Cortex of kidney (tissue), 1 donor: Measurements from ENCODE around the gene SMIM1.

Experiments used
- DNase-seq: peaks from one replicate; lab custom pipeline; 2025; lab: John Stamatoyannopoulos, UW

SMIM1 gene

DNA sequence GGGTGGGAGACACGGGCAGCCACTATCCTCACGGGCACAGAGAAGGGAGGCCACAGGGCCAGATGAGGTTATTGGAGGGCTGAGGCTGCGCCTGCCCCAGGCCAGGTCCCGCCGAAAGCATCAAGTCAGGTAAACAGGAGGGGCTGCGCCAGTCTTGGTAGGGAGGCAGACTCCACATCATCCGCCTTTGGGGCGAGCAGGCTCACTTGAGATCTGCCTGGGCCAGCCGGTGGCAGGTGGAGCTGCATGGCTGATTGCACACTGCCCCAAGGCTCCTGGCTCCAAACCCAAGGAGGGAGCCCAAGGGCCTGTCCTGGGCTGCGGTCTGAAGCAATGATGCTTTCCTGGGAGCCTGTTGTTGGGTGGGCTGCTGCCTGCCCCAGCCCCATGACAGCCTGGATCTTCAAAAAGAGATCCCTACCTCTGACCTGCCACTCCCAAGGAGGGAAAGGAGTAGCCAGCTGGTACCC is 4.6 kb downstream of the SMIM1 start:
- no peak for DNase-seq

DNA sequence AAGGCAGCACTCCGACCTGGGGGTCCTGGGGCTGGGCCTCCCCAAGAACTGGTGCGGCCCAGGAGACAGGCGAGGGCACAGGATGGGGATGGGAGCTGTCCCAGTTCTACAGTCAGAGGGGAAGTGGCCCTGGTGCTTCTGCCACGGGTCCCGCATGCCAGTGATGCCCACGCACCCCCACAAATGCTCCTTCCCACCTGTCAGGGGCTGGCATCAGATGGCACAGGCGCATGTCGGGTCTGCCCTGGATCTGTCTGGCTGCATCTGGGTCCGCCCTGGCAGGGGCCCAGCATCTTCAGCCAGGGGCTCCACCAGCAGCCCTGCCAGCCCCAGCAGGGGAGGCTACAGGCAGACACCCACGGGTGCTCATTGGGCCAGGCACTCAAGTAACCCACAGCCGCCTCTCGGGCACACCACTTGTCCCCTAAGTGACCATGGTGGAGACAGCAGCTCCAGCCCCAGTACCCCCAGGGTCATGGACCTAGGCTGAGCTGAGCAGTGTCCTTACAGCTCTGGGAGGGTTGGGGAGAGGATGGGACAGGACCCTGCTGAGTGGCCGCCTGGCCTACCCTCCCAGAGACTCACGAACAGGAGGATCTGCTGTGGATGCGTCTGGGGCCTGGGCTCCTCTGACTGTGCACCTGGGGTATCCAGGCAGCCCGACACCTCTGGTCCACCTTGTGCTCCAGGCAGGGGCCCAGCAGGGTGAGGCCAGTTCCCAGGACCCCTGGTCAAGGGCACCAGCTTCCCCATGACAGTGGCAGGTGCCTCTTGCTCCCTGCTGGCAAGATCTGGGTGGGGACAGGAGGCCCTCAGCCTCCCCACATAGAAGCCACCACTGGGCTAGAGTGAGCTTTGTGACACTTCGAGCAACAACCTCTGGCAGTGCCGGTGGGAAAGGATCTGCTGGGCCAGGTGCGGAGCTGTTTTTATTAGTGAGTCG is 5.4 kb downstream of the SMIM1 start:
- no peak for DNase-seq

DNA sequence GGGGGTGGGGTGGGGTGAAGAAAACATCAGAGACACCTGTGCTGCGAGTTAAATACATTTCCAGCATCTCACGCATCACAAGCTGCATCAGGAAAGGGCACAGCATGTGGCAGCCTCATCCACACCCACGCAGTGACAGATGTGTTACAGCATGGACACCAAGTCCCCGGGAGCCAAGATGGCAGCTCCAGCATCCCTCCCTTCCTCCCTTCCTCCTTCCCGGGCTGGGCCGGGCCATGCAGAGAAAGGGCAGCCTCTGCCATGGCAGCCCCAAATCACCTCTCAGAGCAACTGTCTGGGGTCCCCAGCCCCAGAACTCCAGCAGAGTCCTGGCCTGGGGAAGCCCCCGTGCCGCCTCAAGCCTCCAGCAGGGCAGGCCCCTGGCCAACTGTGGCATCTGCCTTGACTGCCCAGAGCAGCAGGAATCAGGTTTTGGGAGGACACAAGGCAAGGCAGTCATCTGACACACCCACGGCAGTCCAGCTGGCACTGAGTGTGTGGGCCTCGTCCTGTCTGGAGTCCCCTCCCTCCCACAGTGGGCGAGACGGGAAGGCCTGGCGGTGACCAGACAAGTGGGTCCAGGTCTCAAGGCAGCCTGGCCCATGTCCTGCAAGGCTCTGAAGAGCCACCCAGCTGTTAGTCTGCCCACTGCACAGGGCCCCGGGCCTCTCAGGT is 6.2 kb downstream of the SMIM1 start:
- DNase-seq: no peak

DNA sequence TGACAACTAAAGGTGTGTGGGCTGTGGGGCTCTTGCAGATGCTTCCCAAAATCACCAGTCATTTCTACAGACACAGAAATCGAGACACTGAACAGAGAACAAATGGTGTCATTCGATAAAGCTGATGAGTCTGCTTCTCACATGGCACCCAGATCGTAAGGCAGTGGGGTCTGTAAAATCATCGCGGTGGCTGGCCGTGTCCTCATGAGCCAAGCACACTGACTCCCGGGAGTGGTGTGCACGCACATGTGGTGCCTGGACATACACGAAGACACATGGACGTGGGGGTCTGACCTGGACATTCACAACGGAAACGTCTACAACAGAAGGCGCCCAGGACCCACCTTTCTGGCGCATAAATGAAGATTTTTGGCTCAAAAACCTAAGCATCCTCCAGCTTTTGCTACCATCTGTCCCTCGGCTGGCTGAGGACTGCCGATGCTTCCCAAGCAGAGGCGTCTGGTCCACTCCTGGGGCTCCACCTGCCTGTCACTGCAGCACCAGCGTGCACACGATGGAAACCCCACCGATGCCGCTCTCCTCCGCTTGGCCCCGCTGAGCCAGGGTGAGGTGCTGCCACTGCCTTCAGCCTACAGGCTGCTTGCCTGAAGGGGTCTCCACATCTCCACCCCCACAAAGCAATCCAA is 6.8 kb downstream of the SMIM1 start:
- DNase-seq: no peak

DNA sequence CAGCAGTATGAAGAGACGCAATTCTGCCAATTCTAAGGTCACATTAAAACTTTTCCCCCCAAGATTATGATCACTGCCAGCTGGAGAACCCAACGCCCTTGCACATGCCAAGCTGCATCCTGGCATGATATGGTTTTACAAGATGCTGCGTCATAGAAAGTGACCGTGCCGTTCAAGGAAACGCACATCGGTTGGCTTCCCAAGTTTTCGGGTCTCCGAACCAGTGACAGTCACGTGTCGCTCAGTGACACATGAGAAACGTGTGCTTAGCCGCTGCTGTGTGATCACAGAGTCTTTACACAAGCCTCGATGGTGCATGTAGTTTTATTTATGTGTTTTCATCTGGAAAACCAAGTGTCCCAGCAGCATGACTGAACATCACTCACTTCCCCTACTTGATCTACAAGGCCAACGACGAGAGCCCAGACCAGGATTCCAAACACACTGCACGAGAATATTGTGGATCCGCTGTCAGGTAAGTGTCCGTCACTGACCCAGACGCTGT is 7.4 kb downstream of the SMIM1 start:
- DNase-seq: no peak

DNA sequence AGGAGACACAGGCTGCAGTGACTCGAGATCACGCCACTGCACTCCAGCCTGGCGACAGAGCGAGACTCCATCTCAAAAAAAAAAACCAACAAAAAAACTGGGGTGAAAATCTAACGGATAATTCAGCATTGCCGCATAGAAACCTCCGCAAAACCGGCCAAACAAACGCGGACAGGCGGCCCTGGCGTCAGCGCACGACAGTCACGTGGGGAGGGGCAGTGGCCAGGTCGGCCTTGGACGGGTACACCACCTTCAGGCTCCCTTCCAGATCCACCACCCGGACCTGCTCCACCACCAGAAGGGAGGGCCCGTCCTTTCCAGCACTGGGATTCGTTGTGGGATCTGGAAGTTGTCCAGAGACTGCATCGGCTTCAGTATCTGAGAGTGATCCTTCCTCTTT is 8.4 kb downstream of the SMIM1 start:
- no peak for DNase-seq

DNA sequence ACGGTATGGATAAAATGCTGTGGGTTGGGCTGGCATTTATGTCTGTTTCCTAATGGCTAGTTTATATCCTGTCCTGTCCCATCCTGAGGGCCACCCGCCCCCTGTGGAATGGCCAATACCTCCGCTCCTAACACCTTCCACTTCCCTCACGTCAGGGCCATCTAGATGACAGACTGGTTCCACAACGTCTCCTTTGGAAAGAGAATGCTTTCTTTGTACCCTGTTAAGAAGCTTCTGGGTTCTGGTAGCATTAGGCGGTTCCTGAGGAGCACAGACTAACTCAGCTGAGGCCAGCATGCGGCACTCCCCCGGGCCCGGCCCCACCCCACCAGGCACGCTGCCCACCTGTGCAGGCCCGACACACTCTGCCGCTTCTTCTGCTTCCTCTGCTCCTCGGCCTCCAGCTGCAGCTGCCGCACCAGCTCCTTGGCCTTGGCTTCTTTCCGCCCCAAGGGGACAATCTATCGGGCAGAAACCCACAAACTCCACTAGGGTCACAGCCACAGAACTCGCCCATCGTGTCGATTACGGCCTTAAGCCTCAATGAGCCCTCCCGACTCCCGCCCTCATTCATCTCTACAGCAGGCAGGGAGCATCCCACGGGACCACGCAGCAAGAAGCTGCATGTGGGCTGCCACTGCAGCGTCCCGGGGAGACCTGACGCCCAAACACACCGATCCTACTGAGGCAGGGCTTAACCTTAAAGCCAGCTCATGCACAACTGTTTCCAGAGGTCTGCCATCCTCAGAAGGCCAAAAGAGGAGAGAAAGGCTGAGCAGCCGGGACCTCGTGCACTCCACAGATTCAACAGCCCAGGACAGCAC is 11.3 kb downstream of the SMIM1 start:
- DNase-seq: no peak

DNA sequence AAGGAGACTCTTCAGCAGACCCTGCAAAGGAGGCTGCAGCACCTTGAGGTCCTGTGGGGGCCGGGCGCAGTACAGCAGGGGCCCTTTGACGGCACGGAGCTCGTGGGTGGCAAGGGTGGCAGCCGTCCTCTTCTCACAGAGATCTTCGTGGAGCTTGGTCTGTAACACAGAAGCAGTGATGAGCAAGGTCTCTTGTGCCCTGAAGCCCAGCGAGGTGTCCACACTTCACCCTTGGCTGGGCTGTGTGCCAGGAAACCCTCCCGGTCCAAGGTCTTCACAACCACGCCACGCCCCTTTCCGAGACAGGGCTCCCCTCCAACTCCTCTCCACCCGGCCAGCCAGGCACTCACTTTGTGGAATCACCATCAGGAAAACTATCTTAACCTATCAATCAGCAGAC is 12.5 kb downstream of the SMIM1 start:
- DNase-seq: no peak

DNA sequence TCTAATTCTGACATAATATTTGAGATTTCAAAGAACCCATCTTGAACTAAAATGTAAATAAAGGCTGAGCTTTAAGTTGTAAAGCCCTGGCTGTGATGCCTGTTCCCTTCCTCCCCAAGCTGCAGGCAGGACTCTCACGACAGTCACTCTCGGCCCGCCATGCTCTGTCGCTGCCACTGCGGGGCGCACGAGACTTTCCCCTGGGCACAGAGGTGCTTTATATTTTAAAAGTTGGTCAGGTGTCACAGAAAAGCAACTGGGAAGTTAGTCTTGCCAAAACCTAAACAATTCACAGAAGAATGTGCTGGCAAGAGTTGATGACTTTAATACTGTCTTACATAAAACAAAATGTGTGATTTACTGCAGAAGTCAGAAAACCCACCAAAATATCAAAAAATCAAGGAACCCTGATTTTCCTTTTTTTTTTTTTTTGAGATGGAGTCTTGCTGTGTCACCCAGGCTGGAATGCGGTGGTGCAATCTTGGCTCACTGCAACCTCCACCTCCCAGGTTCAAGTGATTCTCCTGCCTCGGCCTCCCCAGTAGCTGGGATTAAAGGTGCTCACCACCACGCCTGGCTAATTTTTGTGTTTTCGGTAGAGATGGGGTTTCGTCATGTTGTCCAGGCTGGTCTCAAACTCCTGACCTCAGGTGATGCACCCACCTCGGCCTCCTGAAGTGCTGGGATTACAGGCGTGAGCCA is 13.1 kb downstream of the SMIM1 start:
- DNase-seq: no peak

DNA sequence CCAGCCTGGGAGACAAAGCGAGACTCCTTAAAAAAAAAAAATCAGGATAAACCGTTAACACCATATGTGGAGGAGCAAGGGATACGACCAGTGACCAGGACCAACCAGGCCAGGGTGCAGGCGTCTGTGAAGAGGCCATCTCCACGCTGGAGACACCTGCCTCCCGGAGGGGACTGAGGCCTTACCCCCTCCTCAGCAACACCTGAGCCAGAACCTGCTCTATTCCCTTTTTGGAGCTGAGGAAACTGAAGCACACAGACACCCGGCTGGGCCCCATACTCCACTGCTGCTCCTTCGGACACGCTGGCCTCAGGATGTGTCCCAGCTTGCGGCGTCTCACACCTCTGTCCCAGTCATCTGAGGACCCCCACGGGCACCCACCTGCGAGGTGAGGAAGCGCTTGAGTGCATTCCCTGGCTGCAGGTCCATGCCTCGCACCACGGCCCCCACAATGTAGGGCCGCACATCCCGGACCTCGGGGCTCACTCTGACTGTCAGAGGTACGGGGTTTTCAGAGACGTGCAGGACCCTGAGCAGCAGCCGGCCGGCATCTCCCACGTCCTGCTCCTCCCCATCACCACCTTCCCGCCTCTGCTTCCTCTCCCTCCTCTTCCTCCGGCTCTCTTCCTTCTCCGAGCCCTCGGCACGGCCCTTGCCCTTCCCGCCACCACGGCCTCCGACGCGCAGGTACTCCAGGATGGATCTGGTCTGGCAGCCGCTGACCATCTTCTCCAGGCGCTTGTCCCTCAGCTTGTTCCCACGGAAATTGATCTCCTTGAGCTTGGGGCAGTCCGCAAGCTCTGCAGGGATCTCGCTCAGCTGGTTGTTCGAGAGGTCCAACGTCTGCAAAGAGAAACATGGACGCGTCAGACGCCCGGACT is 14.2 kb downstream of the SMIM1 start:
- DNase-seq: no peak

DNA sequence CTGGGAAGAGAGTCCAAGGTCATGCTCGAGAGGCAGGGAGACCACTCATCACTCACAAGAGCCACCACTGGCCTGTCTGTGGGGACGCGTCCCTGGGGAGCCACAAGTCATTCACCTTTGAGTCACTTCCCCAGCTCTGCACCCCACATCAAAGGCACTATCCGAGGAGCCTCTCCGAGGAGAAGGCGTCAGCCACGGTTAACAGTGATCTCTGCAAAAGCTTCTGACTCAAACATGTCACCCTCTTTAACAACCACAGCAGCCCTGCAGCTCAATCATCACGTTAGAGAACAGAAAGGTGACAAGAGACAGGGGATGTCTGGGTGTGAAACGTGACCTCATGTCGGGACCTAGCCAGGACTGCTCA is 14.8 kb downstream of the SMIM1 start:
- no peak for DNase-seq

DNA sequence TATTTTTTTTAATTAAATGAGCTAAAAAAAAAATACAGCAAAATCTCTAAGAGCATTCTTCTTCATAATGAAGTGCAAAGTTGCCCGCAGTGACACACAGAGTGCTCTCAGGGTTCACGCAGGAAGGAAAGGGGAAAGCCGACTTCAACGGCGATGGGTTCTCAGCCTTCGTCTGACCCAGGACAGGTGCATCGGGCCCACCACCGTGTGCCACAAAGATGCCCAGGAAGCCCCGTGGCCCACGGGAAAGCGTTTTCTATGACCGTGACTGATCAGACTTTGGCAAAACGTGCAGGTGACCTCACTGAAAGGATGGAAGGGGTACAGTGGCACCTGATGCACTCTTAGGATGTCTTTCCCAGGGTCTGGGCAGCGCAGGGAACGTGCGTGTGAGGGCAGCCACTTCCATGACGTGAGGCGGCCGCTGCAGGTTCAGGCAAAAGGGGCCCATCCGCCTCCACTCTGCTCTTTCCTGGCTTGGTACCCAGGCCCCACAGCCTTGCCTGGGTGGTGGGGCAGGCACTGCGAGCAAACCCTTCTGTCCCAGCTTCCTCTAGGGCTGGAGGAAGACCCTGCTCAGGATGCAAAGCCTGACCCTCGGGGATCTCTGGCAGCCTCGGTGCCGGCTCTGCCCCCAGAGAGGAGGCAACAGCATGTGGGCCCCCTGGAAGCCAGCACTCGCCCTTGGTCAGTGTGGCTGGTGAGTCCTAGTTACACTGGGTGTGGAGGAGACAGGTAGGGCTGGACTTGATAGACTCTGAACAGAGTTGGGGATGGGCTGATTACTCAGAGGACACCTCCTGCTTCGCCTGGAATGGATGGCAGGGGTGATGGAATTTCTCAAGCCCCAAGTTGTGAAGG is 15.4 kb downstream of the SMIM1 start:
- DNase-seq: no peak

DNA sequence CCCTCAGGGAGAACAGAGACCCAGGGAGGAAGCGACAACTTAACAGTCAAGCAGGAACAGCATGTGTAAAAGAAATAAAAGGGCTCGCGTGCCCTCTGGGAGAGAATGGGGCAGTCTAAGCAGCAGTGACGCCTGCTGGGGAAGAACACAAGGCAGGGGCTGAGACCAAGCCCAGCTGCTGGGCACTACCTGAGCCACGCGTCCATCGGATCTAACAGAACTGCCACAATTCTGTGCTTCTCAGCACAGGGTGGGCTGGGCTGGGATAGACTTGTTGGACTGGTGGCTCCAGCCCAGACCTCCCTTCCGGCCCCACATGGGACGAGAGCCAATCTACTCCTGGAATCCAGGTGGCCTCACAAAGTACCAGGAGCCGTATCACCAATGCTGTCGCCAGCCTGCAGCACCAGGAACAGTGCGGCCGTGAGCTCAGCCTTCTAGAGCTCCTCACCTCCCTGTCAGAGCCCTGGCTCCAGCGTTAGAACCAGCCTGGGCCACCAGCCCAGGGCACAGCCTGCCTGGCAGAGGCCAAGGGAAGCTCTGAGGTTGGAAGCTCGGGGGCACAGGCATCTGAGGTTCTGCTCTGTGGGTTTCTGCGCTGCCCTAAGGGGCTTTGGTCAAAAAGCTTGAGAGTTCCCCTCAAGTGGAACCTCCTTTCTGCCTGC is 16.3 kb downstream of the SMIM1 start:
- no peak for DNase-seq

DNA sequence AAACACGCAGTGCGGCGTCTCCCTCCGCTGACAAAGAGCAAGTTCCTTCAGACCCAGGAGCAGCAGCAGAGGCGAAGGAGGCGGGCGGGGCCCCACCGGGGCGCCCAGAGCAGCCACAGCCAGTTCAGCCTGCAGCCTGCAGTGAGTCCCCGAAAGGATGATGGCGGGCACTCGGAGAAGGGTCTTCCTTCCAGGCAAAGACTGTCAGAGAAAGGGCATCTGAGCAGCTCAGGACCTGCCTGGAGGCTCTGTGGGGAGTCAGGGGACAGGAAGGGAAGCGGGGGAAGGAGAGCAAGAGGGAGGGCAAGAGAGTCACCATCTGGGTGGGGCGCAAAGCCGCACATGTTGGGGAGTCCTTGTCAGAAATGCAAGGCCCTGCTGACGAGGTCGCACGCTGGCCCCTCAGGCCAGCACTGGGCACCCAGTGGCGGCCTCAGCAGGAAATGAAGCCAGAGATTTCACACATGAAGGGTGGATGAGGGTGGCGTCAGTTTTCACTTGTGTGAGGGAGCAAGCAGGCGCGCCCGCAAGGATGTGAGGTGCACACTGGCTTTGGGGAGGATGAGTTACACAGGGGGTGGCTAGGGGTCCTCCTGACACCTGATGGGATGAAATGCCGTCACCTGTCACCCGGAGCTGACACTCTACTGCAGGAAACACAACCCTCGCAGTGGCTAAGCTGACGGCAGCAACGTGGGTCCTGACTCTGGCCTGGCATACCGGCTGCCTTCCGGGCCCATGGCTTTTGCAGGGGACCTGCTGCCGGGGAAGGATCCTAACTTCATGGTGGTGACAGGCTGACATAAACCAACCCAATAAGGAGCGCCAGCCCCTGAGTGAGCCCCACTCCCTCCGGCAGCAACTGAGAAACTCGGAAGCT is 17.1 kb downstream of the SMIM1 start:
- no peak for DNase-seq

DNA sequence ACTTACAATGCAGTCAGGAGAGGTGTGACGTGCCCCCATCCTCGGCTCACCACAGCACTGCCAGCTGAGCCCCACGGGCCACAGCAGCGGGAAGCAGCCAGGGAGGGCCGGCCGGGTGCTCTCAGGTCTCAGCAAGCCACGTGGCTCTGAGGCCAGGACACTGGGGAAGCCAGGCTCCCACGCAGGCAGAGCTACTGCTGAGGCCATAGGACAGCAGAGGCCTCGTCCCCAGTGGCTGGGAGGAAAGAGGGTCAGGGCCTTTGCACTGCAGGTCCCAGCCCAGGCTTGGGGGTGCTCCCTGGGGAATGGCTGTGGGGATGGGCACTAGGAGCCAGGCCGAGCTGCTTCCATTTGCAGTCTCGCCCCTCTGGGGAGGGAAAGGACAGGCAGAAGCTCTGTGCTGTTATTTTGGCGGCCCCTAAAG is 18.0 kb downstream of the SMIM1 start:
- DNase-seq: no peak

DNA sequence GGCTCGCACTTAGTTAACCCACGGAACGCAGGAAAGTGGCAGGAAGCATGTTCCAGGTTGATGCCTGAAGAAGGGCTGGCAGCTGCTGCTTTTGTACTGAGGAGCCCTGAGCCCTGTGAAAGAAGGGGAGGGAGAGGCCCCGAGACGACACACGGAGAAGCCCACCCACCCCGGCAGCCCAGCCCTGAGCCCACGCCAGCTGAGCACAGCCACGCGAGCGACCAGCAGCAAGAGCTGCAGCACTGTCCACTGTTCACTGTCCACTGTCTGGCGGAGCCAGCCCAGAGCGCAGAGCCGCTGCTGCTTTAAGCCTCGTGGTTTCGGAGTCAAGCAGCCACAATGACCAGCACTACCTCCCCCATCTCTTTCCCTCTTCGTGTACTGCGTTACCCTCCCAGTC is 18.4 kb downstream of the SMIM1 start:
- DNase-seq: no peak

DNA sequence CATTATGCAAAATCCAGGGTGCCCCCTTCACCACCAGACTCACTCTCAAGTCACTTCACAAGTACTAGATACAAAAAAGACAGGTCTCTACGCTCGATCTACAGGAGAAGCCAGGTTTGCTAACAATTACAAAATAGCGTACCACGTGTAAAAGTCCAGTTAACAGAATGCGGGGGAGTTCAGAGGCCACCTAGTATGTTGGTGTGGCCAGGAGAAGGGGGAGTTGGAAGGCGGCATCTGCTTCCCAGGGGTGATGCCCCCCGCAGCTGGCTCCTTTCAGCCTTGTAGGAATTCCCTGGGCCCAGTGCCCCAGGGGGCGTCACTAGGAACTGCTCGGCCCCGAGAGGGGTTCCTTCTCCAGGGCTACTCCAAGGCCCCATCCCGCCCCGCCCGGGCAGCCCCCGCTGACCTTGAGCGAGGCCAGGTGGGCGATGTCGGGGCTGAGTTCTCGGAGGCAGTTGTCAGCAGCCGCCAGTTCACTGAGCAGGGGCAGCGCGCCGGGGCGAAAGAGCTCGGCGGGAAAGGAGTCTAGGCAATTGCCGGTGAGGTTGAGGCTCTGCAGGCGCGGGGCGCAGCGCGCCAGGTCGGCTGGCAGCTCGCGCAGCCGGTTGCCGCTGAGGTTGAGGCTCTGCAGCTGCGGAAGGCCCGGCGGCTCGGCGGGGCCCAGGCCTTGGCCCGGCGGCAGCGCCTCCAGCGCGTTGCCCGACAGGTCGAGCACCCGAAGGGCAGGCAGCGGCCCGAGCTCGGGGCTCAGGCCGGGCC is 23.1 kb downstream of the SMIM1 start:
- no peak for DNase-seq
